ENCODE measurements around the gene RPTOR.

Gene RPTOR

GRCh38 chr17:80904036-80904753, 359.6 kb downstream of the RPTOR start:
- no peak for TF ChIP-seq CTCF (IDR thresholded peaks at IDR 0.05; ENCODE audit: borderline replicate concordance, control extremely low read depth, extremely low read depth, insufficient read depth, missing control alignments)
- no peak for DNase-seq (ENCODE audit: low spot score)
- in situ Hi-C loops (cut with MboI; ENCODE audit: low sequenced_read_pairs, unreplicated experiment), result no loop called here

- in situ Hi-C loops (cut with MboI; ENCODE audit: low sequenced_read_pairs, unreplicated experiment), result no loop called here
- no peak for TF ChIP-seq CTCF (IDR thresholded peaks at IDR 0.05; ENCODE audit: borderline replicate concordance, control extremely low read depth, extremely low read depth, insufficient read depth, missing control alignments)
- DNase-seq (ENCODE audit: low spot score), result no peak
Observed at GRCh38 chr17:80905586-80906230, 361.1 kb downstream of the RPTOR start.

- TF ChIP-seq CTCF (IDR thresholded peaks at IDR 0.05; ENCODE audit: borderline replicate concordance, control extremely low read depth, extremely low read depth, insufficient read depth, missing control alignments), result no peak
- no peak for DNase-seq (ENCODE audit: low spot score)
- in situ Hi-C loops (cut with MboI; ENCODE audit: low sequenced_read_pairs, unreplicated experiment), result no loop called here
Observed at GRCh38 chr17:80906364-80907259, 362.0 kb downstream of the RPTOR start.

- TF ChIP-seq CTCF (IDR thresholded peaks at IDR 0.05; ENCODE audit: borderline replicate concordance, control extremely low read depth, extremely low read depth, insufficient read depth, missing control alignments), result no peak
- in situ Hi-C loops (cut with MboI; ENCODE audit: low sequenced_read_pairs, unreplicated experiment), result no loop called here
- no peak for DNase-seq (ENCODE audit: low spot score)
Observed at GRCh38 chr17:80907281-80907680, 362.6 kb downstream of the RPTOR start.

- in situ Hi-C loops (cut with MboI; ENCODE audit: low sequenced_read_pairs, unreplicated experiment), result no loop called here
- DNase-seq (ENCODE audit: low spot score), result no peak
- no peak for TF ChIP-seq CTCF (IDR thresholded peaks at IDR 0.05; ENCODE audit: borderline replicate concordance, control extremely low read depth, extremely low read depth, insufficient read depth, missing control alignments)
Observed at GRCh38 chr17:80908211-80908610, 363.6 kb downstream of the RPTOR start.

GRCh38 chr17:80908776-80909175, 364.1 kb downstream of the RPTOR start:
- in situ Hi-C loops (cut with MboI; ENCODE audit: low sequenced_read_pairs, unreplicated experiment), result no loop called here
- TF ChIP-seq CTCF (IDR thresholded peaks at IDR 0.05; ENCODE audit: borderline replicate concordance, control extremely low read depth, extremely low read depth, insufficient read depth, missing control alignments), result no peak
- no peak for DNase-seq (ENCODE audit: low spot score)

Measured in GM13976 (cell line).